K562 (cell line): Measurements from ENCODE around the gene ITPR1. TPM values are rescaled to one million over a fixed set of nuclear protein-coding genes. Genes with fewer than 3 reads are reported as not detected.

Experiments used
- CBFA2T3 ChIP-seq: fragments of 450-650 bp; IDR thresholded peaks from 2 replicates; pipeline ENCODE4 v1.6.1; 2017
- CEBPG ChIP-seq, 3 experiments: fragments of 200-800 bp in 1 of 3; sonication (Bioruptor generic) in 1 of 3; sonication (generic) in 1 of 3; formaldehyde crosslinking in 1 of 3; IDR thresholded peaks in 2 of 3; conservative IDR thresholded peaks in 1 of 3; 2 replicates each; pipeline versions ENCODE4 v1.6.1 to v1.8.0; 2016 to 2022; ENCODE audit warnings: missing compliant biosample characterization in 2 of 3, missing genetic modification characterization in 2 of 3, mild to moderate bottlenecking in 1 of 3, missing genetic modification reagents in 1 of 3
- DMBX1 ChIP-seq: fragments of 250-450 bp; sonication (Bioruptor Pico); IDR thresholded peaks from 2 replicates; pipeline ENCODE4 v1.8.0; 2022; ENCODE audit warnings: inconsistent platforms, mild to moderate bottlenecking, moderate library complexity, borderline replicate concordance
- ETV1 ChIP-seq: fragments of 450-650 bp; conservative IDR thresholded peaks from 2 replicates; pipeline ENCODE4 v1.6.1; 2016; ENCODE audit warnings: missing genetic modification characterization, control low read depth, low read depth, missing compliant biosample characterization
- HBP1 ChIP-seq: fragments of 450-650 bp; formaldehyde crosslinking; IDR thresholded peaks from 2 replicates; pipeline ENCODE4 v1.4.0; 2022; ENCODE audit warnings: missing genetic modification characterization
- HDAC1 ChIP-seq, 2 experiments: fragments of 450-650 bp; IDR thresholded peaks; 2 replicates each; pipeline ENCODE4 v1.6.1; 2016 to 2017; ENCODE audit warnings: inconsistent platforms in 1 of 2, mild to moderate bottlenecking in 1 of 2, moderate library complexity in 1 of 2
- MBD2 ChIP-seq: sonication (generic); IDR thresholded peaks from 2 replicates; pipeline ENCODE4 v1.6.1; 2016; ENCODE audit warnings: low read depth, borderline replicate concordance
- MYC ChIP-seq, 2 experiments: fragments of 250-450 bp in 1 of 2; sonication (Bioruptor Pico) in 1 of 2; IDR thresholded peaks; 2 replicates each; pipeline versions ENCODE4 v1.5.1 to v1.6.1; 2012 to 2021; ENCODE audit warnings: low read depth in 2 of 2, borderline replicate concordance in 1 of 2, improper control_type of control experiment in 1 of 2, low read length in 1 of 2, mild to moderate bottlenecking in 1 of 2, moderate library complexity in 1 of 2
- MYNN ChIP-seq, 2 experiments: sonication (generic); formaldehyde crosslinking in 1 of 2; IDR thresholded peaks; 2 replicates each; pipeline versions ENCODE4 v1.5.0 to v1.6.1; 2016 to 2020; ENCODE audit warnings: antibody characterized with exemption in 1 of 2, missing genetic modification reagents in 1 of 2
- NUFIP1 ChIP-seq: fragments of 450-650 bp; IDR thresholded peaks from 2 replicates; pipeline ENCODE4 v1.6.1; 2018; ENCODE audit not compliant: partially characterized antibody
- PHF8 ChIP-seq: fragments of 200-600 bp; sonication (generic); IDR thresholded peaks from 2 replicates; pipeline ENCODE4 v1.6.1; 2012; ENCODE audit warnings: mixed run types, mild to moderate bottlenecking, inconsistent platforms, low read length, moderate library complexity, borderline replicate concordance
- POLR2H ChIP-seq: IDR thresholded peaks from 2 replicates; pipeline ENCODE4 v1.6.1; 2016; ENCODE audit warnings: missing genetic modification characterization, low read depth, mild to moderate bottlenecking, control low read depth, missing compliant biosample characterization, moderate library complexity
- SMARCC2 ChIP-seq: fragments of 450-650 bp; IDR thresholded peaks from 2 replicates; pipeline ENCODE4 v1.6.1; 2017; ENCODE audit warnings: antibody characterized with exemption, moderate library complexity, mild to moderate bottlenecking, low read depth
- TCF3 ChIP-seq: sonication (generic); formaldehyde crosslinking; IDR thresholded peaks from 2 replicates; pipeline ENCODE4 v1.4.0; 2020; ENCODE audit warnings: mild to moderate bottlenecking, missing genetic modification reagents
- ZNF134 ChIP-seq: fragments of 250-450 bp; sonication (Bioruptor Pico); conservative IDR thresholded peaks from 2 replicates; pipeline ENCODE4 v1.4.0; 2020
- ZNF212 ChIP-seq: fragments of 450-650 bp; formaldehyde crosslinking; IDR thresholded peaks from 2 replicates; pipeline ENCODE4 v1.4.0; 2020; ENCODE audit warnings: mild to moderate bottlenecking
- ZNF3 ChIP-seq: fragments of 250-450 bp; sonication (Bioruptor Pico); IDR thresholded peaks from 2 replicates; pipeline ENCODE4 v1.5.0; 2021; ENCODE audit warnings: mild to moderate bottlenecking, moderate library complexity
- ZNF384 ChIP-seq: IDR thresholded peaks from 2 replicates; pipeline ENCODE4 v1.6.1; 2012; ENCODE audit warnings: low read depth, low read length, improper control_type of control experiment
- polyA plus RNA-seq, 8 experiments: library from polyadenylated mRNA; depleted of rRNA in 4 of 8; stranded (reverse) in 5 of 8; unstranded in 3 of 8; fragments of >200 nt; fragmentation: Nextera tagmentation in 2 of 8; fragmentation: Illumina TruSeq in 1 of 8; extraction: Ambion mirVana in 2 of 8; extraction: Trizol in 1 of 8; gene quantifications; 2 replicates each; pipeline versions ENCODE4 v1.2.1 to v1.2.3, GENCODE V29; 2011 to 2014; ENCODE audit warnings: inconsistent platforms in 1 of 8, missing spikeins in 1 of 8
- total RNA-seq, 7 experiments: library from RNA; depleted of rRNA in 6 of 7; stranded (reverse); fragments of >200 nt in 6 of 7; fragmentation: Illumina TruSeq in 2 of 7; extraction: Trizol in 2 of 7; gene quantifications; 2 replicates each; pipeline versions ENCODE4 v1.2.1 to v1.2.3, GENCODE V29; 2011 to 2021; ENCODE audit warnings: low replicate concordance in 1 of 7
- TF ChIP-seq, protein P1 (sequence below), 2 experiments: fragments of 450-650 bp; IDR thresholded peaks; 2 replicates each; pipeline ENCODE4 v1.6.1; 2016
- TF ChIP-seq, protein P2 (sequence below): sonication (generic); formaldehyde crosslinking; IDR thresholded peaks from 2 replicates; pipeline ENCODE4 v1.4.0; 2020; ENCODE audit warnings: mild to moderate bottlenecking, missing genetic modification reagents
- TF ChIP-seq, protein P3 (sequence below): fragments of 450-650 bp; IDR thresholded peaks from 2 replicates; pipeline ENCODE4 v1.6.1; 2016

ITPR1 gene
- total and polyA plus RNA-seq, 9 of the 15 experiments (the other 6 are each of a cell fraction or from before 2014, with no cell fraction given) = 22.4 to 40.0 (median 27.4) TPM

DNA sequence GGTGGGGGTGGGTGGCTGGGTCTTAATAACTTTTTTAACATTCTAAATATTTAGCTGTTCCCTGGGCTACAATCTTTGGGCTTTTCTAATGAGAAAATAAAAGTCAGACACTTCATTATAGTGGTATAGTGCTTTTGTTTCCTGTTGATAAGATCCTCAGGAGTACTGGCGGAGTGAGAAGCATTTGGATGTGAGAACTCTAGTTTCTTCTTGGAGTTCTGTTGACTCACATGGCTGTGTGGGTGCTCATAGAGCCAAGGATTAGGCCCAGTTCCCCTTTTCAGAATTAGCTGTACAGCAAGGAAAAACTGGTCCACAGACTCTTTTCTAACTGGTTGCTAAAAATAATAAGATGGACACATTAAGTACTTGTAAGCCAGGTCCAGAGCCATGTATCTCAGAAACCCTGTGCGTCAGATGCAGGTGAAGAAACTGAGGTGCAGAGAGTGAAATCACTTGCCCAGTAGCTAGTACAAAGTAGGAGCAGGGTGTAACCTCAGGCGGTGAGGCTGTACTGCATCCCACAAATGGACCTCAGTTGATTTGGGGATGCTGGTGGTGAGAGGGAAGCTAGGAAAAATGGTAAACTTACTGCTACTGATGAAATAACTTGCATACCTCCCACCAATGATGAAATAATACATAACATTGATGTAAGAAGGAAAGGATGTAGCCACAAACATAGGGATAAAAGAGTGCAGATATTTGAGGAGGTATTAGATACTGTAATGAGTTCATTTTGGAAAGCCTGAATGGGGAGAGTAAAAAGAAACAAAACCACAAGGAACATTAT, 2.3 kb downstream of the ITPR1 start (continued):
- TF ChIP-seq MYC (IDR thresholded peaks at IDR 0.05; ENCODE audit: low read depth, low read length) = 0 out of 2 replicates have a peak, but pooled peaks have one; percentile 25
- no peak for TF ChIP-seq MYC (CRISPR knock-in tag; IDR thresholded peaks at IDR 0.05; ENCODE audit: borderline replicate concordance, low read depth)
- no peak for TF ChIP-seq HDAC1 (IDR thresholded peaks at IDR 0.05)
- no peak for TF ChIP-seq HBP1
- TF ChIP-seq CEBPG (CRISPR knock-in tag; IDR thresholded peaks at IDR 0.05) = peak; percentile 70; the same call in 1 of the 2 replicates
- peak; percentile 87 to 95 for TF ChIP-seq CEBPG (tag; conservative IDR thresholded peaks at IDR 0.05 in 1 of 2, IDR thresholded peaks at IDR 0.05 in 1 of 2)
- no peak for TF ChIP-seq ZNF212
- peak; percentile 54 for TF ChIP-seq ETV1 (tag)
- TF ChIP-seq MYNN (IDR thresholded peaks at IDR 0.05) = peak; percentile 96
- no peak for TF ChIP-seq MYNN (CRISPR knock-in tag; IDR thresholded peaks at IDR 0.05)
- TF ChIP-seq ZNF134 (CRISPR knock-in tag) = peak; percentile 19; the same call in 1 of the 2 replicates
- peak; percentile 38; the same call in 1 of the 2 replicates for TF ChIP-seq TCF3
- 0 out of 2 replicates have a peak, but pooled peaks have one; percentile 19 for TF ChIP-seq CBFA2T3
- TF ChIP-seq NUFIP1 = no peak
- TF ChIP-seq ZNF3 = no peak
- TF ChIP-seq DMBX1 = no peak
- TF ChIP-seq, protein P1, sequence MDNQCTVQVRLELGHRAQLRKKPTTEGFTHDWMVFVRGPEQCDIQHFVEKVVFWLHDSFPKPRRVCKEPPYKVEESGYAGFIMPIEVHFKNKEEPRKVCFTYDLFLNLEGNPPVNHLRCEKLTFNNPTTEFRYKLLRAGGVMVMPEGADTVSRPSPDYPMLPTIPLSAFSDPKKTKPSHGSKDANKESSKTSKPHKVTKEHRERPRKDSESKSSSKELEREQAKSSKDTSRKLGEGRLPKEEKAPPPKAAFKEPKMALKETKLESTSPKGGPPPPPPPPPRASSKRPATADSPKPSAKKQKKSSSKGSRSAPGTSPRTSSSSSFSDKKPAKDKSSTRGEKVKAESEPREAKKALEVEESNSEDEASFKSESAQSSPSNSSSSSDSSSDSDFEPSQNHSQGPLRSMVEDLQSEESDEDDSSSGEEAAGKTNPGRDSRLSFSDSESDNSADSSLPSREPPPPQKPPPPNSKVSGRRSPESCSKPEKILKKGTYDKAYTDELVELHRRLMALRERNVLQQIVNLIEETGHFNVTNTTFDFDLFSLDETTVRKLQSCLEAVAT (IDR thresholded peaks at IDR 0.05) = no peak
- TF ChIP-seq ZNF384 = no peak
- 0 out of 2 replicates have a peak, but pooled peaks have one; percentile 9 for TF ChIP-seq MBD2
- no peak for TF ChIP-seq POLR2H (tag)
- TF ChIP-seq SMARCC2 = peak; percentile 26; the same call in 1 of the 2 replicates
- no peak for TF ChIP-seq PHF8
- TF ChIP-seq, protein P2, sequence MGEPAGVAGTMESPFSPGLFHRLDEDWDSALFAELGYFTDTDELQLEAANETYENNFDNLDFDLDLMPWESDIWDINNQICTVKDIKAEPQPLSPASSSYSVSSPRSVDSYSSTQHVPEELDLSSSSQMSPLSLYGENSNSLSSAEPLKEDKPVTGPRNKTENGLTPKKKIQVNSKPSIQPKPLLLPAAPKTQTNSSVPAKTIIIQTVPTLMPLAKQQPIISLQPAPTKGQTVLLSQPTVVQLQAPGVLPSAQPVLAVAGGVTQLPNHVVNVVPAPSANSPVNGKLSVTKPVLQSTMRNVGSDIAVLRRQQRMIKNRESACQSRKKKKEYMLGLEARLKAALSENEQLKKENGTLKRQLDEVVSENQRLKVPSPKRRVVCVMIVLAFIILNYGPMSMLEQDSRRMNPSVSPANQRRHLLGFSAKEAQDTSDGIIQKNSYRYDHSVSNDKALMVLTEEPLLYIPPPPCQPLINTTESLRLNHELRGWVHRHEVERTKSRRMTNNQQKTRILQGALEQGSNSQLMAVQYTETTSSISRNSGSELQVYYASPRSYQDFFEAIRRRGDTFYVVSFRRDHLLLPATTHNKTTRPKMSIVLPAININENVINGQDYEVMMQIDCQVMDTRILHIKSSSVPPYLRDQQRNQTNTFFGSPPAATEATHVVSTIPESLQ (CRISPR knock-in tag) = peak; percentile 52
- TF ChIP-seq, protein P3, sequence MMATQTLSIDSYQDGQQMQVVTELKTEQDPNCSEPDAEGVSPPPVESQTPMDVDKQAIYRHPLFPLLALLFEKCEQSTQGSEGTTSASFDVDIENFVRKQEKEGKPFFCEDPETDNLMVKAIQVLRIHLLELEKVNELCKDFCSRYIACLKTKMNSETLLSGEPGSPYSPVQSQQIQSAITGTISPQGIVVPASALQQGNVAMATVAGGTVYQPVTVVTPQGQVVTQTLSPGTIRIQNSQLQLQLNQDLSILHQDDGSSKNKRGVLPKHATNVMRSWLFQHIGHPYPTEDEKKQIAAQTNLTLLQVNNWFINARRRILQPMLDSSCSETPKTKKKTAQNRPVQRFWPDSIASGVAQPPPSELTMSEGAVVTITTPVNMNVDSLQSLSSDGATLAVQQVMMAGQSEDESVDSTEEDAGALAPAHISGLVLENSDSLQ = no peak
